Measurements from ENCODE around the gene KCNH8. TPM values are rescaled to one million over a fixed set of nuclear protein-coding genes. Genes with fewer than 3 reads are reported as not detected.

The KCNH8 gene
- total RNA-seq, 1 donor, result not detected

DNA sequence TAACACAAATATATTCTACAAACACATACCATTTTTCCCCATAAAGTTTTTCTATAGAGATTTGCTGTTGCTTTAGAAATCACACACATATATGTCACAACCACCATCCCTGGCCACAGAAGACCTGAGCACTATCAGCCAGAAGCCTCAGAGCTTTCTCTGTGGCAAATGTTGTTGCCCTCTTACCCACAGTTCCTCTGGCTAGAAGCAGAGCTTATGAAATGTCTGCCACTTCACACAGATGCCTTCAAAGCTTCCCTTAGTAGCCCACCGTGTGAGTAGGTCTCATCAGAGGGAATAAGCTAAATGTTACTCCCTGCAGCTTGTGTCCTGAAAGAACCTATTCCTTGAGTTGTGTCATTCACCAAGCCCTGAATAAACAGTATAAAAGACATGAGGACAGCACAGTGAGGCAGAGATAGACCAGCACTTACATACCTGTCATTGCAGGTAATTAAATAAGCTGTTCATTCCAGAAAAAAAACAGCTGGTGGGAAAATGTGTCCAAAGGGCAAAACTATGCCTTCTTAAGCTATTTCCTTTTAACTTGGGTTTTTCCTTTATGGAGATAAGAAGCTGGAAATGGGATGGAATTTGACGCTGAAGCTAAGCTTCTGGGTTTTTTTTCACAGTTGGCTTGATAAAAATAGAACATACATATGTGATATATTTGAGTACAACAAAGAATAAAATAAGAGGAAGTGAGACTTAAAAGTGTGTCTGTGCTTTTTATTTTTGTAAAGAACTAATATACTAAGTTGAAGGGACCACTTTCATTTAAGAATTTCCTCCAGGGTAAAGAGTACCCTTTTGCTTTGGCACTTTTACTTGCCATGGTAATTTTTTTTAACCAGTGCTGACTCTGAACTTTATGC, 391.4 kb downstream of the KCNH8 start:
- TF ChIP-seq, protein P1, sequence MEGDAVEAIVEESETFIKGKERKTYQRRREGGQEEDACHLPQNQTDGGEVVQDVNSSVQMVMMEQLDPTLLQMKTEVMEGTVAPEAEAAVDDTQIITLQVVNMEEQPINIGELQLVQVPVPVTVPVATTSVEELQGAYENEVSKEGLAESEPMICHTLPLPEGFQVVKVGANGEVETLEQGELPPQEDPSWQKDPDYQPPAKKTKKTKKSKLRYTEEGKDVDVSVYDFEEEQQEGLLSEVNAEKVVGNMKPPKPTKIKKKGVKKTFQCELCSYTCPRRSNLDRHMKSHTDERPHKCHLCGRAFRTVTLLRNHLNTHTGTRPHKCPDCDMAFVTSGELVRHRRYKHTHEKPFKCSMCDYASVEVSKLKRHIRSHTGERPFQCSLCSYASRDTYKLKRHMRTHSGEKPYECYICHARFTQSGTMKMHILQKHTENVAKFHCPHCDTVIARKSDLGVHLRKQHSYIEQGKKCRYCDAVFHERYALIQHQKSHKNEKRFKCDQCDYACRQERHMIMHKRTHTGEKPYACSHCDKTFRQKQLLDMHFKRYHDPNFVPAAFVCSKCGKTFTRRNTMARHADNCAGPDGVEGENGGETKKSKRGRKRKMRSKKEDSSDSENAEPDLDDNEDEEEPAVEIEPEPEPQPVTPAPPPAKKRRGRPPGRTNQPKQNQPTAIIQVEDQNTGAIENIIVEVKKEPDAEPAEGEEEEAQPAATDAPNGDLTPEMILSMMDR (IDR thresholded peaks at IDR 0.05; ENCODE audit: insufficient read depth, low read depth, low read length), result no peak
- DNase-seq (ENCODE audit: low read depth), result no peak
- no peak overlapping the region for H3K4me3 ChIP-seq (ENCODE audit: low read depth, low read length)

DNA sequence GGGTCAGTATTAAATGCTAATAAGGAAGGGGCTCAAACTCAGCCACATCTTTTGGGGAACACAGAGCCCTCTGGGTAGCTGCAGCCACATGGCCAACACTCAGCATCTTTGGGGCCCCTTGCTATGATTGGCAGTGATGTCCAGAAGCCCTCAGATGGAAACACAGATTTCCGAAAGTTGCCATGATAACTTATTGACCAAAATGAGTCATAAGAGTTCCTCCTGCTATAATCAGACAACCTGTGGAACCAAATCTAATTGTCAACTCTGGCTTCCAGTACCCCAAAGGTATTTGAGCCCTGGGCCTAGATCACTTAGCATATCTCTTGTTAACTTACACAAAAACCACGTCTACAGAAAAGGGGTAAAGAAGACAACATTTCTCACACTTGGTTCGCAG, 392.2 kb downstream of the KCNH8 start:
- TF ChIP-seq, protein P1 (IDR thresholded peaks at IDR 0.05; ENCODE audit: insufficient read depth, low read depth, low read length), result no peak
- no peak for DNase-seq (ENCODE audit: low read depth)
- H3K4me3 ChIP-seq (ENCODE audit: low read depth, low read length), result no peak overlapping the region

DNA sequence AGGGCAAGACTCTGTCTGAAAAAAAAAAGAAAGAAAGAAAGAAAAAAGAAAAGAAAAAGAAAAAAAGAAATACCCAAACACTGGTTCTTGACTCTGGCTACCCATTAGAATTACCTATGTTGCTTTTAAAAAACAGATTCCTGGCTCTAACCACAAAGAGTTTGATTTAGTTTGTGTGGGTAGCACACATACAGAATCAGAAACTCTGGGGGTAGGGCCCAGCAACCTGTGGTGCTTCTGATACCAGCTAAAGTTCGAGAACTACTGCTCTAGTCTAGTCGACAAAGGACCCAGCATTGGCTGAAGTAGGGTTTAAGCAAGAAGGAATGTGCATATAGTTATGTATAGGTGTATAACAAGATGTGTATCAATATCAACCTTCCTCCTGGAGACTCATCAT, 393.0 kb downstream of the KCNH8 start:
- no peak overlapping the region for H3K4me3 ChIP-seq (ENCODE audit: low read depth, low read length)
- TF ChIP-seq, protein P1 (IDR thresholded peaks at IDR 0.05; ENCODE audit: insufficient read depth, low read depth, low read length), result no peak
- DNase-seq (ENCODE audit: low read depth), result no peak

DNA sequence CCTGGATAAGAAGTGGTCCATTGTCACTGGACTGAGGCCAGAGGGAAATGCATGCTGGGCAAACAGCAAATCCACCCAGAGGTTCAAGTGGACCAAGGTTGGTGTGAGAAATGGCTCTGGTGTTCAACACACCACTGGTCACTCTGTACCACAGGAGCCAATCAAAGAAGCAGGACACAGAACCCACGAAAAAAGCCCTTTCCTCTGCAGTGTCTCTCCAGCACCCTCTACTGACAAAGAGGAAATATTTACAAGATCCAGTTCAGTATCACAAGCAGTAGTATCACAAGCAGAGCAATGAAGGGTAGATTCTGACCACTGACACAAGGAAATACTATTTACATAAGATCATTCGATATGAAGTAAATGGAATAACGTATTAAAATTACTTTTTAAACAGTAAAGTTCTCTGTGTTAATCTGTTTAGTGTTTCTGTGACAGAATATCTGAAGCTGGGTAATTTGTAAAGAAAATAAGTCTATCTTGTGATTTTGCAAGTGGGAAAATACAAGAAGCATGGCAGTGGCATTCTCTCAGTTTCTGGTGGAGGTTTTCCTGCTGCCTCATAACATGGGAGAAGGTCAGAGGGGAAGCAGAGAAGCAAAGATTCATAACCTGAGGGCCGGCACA, 395.0 kb downstream of the KCNH8 start:
- DNase-seq (ENCODE audit: low read depth), result no peak
- TF ChIP-seq, protein P1 (IDR thresholded peaks at IDR 0.05; ENCODE audit: insufficient read depth, low read depth, low read length), result no peak
- no peak overlapping the region for H3K4me3 ChIP-seq (ENCODE audit: low read depth, low read length)

DNA sequence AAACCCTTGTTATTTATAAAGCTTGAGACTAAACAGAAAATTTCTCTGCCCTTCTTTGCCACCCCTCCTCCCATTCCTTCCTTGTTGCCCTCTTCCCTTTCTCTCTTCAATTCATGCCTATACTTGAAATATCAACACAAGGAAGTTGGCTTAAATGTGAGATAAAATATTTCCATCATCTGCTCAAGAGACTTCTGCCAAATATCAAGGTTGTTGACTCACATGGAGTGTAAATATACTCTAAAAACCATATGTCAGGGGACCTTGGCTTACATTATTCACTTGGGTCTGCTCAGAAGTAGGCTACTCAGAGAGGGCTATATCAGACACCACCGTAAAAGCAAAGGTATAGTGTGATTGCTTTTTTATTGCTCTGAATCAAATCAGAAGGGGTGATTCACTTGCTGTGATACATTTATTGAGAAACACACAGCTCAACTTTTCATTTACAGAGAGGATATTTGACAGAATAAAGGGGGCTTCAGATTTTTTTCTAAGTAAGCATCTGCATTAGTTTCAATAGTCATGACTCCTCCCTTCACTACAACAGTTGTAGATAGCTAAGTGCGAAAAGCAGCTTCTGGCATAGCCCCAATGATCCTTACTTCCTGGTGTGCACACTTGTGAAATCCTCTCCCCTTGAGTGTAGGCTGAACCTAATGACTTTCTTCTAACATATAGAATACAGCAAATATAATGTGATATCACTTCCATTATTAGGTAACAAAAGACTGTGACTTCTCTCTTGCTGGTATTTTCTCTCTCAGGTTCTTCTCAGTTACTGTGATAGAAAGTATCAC, 399.6 kb downstream of the KCNH8 start:
- no peak for DNase-seq (ENCODE audit: low read depth)
- H3K4me3 ChIP-seq (ENCODE audit: low read depth, low read length), result no peak overlapping the region
- TF ChIP-seq, protein P1 (IDR thresholded peaks at IDR 0.05; ENCODE audit: insufficient read depth, low read depth, low read length), result no peak

DNA sequence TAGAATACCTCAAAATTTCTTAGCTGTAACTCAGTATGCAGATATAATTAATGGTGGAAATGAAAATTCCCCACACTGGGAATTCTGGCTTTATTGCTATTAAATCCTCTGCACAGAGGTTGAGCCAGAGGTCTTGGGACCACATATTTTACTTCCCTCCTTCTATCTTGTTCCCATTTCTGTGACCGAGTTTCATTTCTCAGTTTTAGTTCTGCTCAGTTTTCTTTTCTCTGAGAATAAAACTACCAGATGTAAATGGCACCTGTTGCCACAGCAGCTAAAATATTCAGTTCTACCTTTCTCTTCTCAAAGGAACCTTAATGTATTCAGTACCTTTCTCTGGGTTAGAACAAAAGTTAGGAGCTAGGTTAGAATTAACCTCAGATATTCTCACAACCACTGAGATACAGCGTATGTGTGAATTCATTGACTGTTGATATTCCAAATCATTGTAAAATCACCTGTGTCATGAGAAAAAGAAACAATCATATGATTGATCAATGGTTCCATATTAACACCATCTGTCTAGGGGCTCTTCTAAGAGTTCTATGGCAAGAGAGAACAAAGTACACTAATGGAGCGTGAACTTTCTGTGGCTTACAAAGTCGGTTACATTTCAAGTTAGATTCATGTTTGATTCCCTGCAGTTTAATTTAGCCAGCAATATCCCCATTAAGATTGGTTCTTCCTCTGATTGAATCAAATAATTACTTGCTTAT, 411.6 kb downstream of the KCNH8 start:
- TF ChIP-seq, protein P1 (IDR thresholded peaks at IDR 0.05; ENCODE audit: insufficient read depth, low read depth, low read length), result no peak
- no peak for DNase-seq (ENCODE audit: low read depth)
- no peak overlapping the region for H3K4me3 ChIP-seq (ENCODE audit: low read depth, low read length)

Data from fibroblast of villous mesenchyme (primary cell).